Suprapubic skin (tissue), 4 donors: ENCODE results near the gene PGAM1. TPM values are rescaled to one million over a fixed set of nuclear protein-coding genes. Genes with fewer than 3 reads are reported as not detected.

Experiments used
- DNase-seq, 2 donors: peaks; one replicate each; pipeline ENCODE4 v3.0.0-alpha.2; 2019; ENCODE audit warnings: low spot score in 2 of 2
- H3K27ac ChIP-seq: fragments of 200-600 bp; sonication (generic); one replicate; pipeline ENCODE4 v1.5.1; 2019
- H3K27me3 ChIP-seq: fragments of 200-600 bp; sonication (generic); one replicate; pipeline ENCODE4 v1.5.1; 2019
- H3K36me3 ChIP-seq: fragments of 200-600 bp; sonication (generic); one replicate; pipeline ENCODE4 v1.5.1; 2019
- H3K4me1 ChIP-seq: fragments of 200-600 bp; sonication (generic); one replicate; pipeline ENCODE4 v1.5.1; 2019
- H3K4me3 ChIP-seq: fragments of 200-600 bp; sonication (generic); one replicate; pipeline ENCODE4 v1.5.1; 2019; ENCODE audit warnings: mild to moderate bottlenecking
- H3K9me3 ChIP-seq: fragments of 200-600 bp; sonication (generic); one replicate; pipeline ENCODE4 v1.5.1; 2019
- CTCF ChIP-seq, 2 donors: fragments of 200-600 bp in 1 of 2; fragments of 450-650 bp in 1 of 2; sonication (generic) in 1 of 2; IDR thresholded peaks; one replicate each; pipeline ENCODE4 v1.5.1; 2016 to 2019; ENCODE audit warnings: antibody characterized with exemption in 2 of 2, mild to moderate bottlenecking in 1 of 2, moderate library complexity in 1 of 2
- EP300 ChIP-seq: sonication (generic); formaldehyde crosslinking; IDR thresholded peaks from one replicate; pipeline ENCODE4 v1.6.1; 2017; ENCODE audit warnings: antibody characterized with exemption
- POLR2A ChIP-seq, 2 donors: fragments of 450-650 bp; IDR thresholded peaks; one replicate each; pipeline ENCODE4 v1.6.1; 2017; ENCODE audit warnings: antibody characterized with exemption in 2 of 2, mild to moderate bottlenecking in 2 of 2, moderate library complexity in 2 of 2
- POLR2AphosphoS5 ChIP-seq, 3 donors: sonication (generic); formaldehyde crosslinking; IDR thresholded peaks; one replicate each; pipeline ENCODE4 v1.6.1; 2017; ENCODE audit warnings: antibody characterized with exemption in 3 of 3
- WGBS: methylation state at CpG from one replicate; pipeline ENCODE4 v1.1.5; 2018; 5-methylcytosine and 5-hydroxymethylcytosine counted together
- total RNA-seq, 4 donors: library from RNA; depleted of rRNA; stranded (reverse); fragments of >200 nt; gene quantifications; one replicate each; pipeline ENCODE4 v1.1.0, GENCODE V29; 2016

The PGAM1 gene
- total RNA-seq, 4 donors from 2014 or later: 106 to 238 (median 209) TPM

GRCh38 chr10:97388152-97388551 is 37.8 kb upstream of the PGAM1 start:
- TF ChIP-seq POLR2AphosphoS5 (IDR thresholded peaks at IDR 0.05) (no peak), CTCF (IDR thresholded peaks at IDR 0.05) (no peak), POLR2A (IDR thresholded peaks at IDR 0.05) (no peak), EP300 (no peak)
- H3K4me3 ChIP-seq: no peak overlapping the region
- peaks cover 94% of the 10 kb centered on the region for H3K36me3 ChIP-seq
- H3K9me3 ChIP-seq: no peaks in the 10 kb centered on the region
- no peaks in the 10 kb centered on the region for H3K27me3 ChIP-seq
- 98% methylated on average over 5 of the region's 5 CpGs for WGBS
- no peak for DNase-seq
- no peaks in the 10 kb centered on the region for H3K4me1 ChIP-seq
- H3K27ac ChIP-seq: no peak overlapping the region

- Histone ChIP-seq H3K27me3 (no peaks in the 10 kb centered on the region), H3K27ac (no peak overlapping the region), H3K4me3 (no peak overlapping the region), H3K4me1 (no peaks in the 10 kb centered on the region), H3K9me3 (no peaks in the 10 kb centered on the region), H3K36me3 (peaks cover 93% of the 10 kb centered on the region)
- TF ChIP-seq POLR2A (IDR thresholded peaks at IDR 0.05) (no peak), EP300 (no peak), CTCF (IDR thresholded peaks at IDR 0.05) (no peak), POLR2AphosphoS5 (IDR thresholded peaks at IDR 0.05) (no peak)
- no peak for DNase-seq
- WGBS: 98% methylated on average over 5 of the region's 5 CpGs
Measured at GRCh38 chr10:97390091-97390490, 35.9 kb upstream of the PGAM1 start.

GRCh38 chr10:97393034-97393573 is 32.9 kb upstream of the PGAM1 start:
- Histone ChIP-seq H3K27me3 (no peaks in the 10 kb centered on the region), H3K9me3 (no peaks in the 10 kb centered on the region), H3K27ac (no peak overlapping the region), H3K4me1 (no peaks in the 10 kb centered on the region), H3K36me3 (peaks cover 90% of the 10 kb centered on the region), H3K4me3 (no peak overlapping the region)
- no peak for DNase-seq
- WGBS: 92% methylated on average over 8 of the region's 8 CpGs
- no peak for TF ChIP-seq CTCF (IDR thresholded peaks at IDR 0.05)
- TF ChIP-seq POLR2AphosphoS5 (IDR thresholded peaks at IDR 0.05): no peak
- no peak for TF ChIP-seq EP300
- no peak for TF ChIP-seq POLR2A (IDR thresholded peaks at IDR 0.05)

GRCh38 chr10:97396056-97396455 is 29.9 kb upstream of the PGAM1 start:
- H3K36me3 ChIP-seq: peaks cover 60% of the 10 kb centered on the region
- TF ChIP-seq EP300: no peak
- no peak for TF ChIP-seq POLR2A (IDR thresholded peaks at IDR 0.05)
- TF ChIP-seq CTCF (IDR thresholded peaks at IDR 0.05): no peak
- no peak for TF ChIP-seq POLR2AphosphoS5 (IDR thresholded peaks at IDR 0.05)
- no peaks in the 10 kb centered on the region for H3K27me3 ChIP-seq
- no peak overlapping the region for H3K27ac ChIP-seq
- DNase-seq: no peak
- no peak overlapping the region for H3K4me3 ChIP-seq
- WGBS: 98% methylated on average over 4 of the region's 4 CpGs
- H3K9me3 ChIP-seq: no peaks in the 10 kb centered on the region
- peaks cover 11% of the 10 kb centered on the region for H3K4me1 ChIP-seq

GRCh38 chr10:97399843-97400545 is 26.0 kb upstream of the PGAM1 start:
- 34% methylated on average over 21 of the region's 21 CpGs for WGBS
- Histone ChIP-seq H3K9me3 (no peaks in the 10 kb centered on the region), H3K36me3 (peaks cover 24% of the 10 kb centered on the region), H3K27me3 (no peaks in the 10 kb centered on the region), H3K4me3 (peak overlapping the region; percentile 70), H3K27ac (peak overlapping the region; percentile 65), H3K4me1 (peaks cover 13% of the 10 kb centered on the region)
- DNase-seq: no peak
- TF ChIP-seq POLR2A (IDR thresholded peaks at IDR 0.05) (no peak), EP300 (no peak), CTCF (IDR thresholded peaks at IDR 0.05) (no peak)
